K562 (cell line): ENCODE results near the gene USP8. TPM values are rescaled to one million over a fixed set of nuclear protein-coding genes. Genes with fewer than 3 reads are reported as not detected.
"Not testable (repeated sequence)": the region's sequence is repeated elsewhere in the genome, so short reads cannot be mapped to it uniquely, and the experiment has no call there.

ENCODE experiments used
- ATAC-seq: fragments of 200-7000 bp; cut with Tn5 transposase; 3 replicates; pipeline ENCODE4 v1.9.1; 2020; ENCODE audit warnings: moderate library complexity
- BruUV-seq: library from RNA; stranded (reverse); fragments of 400-500 nt; replicated peaks from 2 replicates; lab custom pipeline; 2021; lab: Mats Ljungman, UMichigan
- CTCF ChIA-PET: fragments of 300-600 bp; formaldehyde crosslinking; extraction: SDS; loops from one replicate; lab custom pipeline; 2021; ENCODE audit warnings: low intra/inter-chr PET ratio; lab: Yijun Ruan, JAX
- POLR2A ChIA-PET: fragments of 300-600, 350-650 bp; sonication (Branson Sonifier 250); formaldehyde crosslinking; extraction: SDS; loops from one replicate; lab custom pipeline; 2021; ENCODE audit warnings: antibody characterized with exemption, inconsistent platforms; lab: Yijun Ruan, JAX
- DNase-seq, 4 experiments: peaks; one replicate each; pipeline versions ENCODE4 v3.0.0 to v3.0.0-alpha.2; 2011 to 2018; ENCODE audit warnings: low spot score in 3 of 4, mixed read lengths in 3 of 4; ENCODE audit errors: extremely low read depth in 1 of 4
- FAIRE-seq: peaks from 2 replicates; lab custom pipeline; 2011; peaks lifted over from hg19 to GRCh38; lab: Jason Lieb, UNC
- H2AFZ ChIP-seq: 2 replicates; pipeline ENCODE4 v1.6.0; 2011; ENCODE audit warnings: low read depth, low read length, control low read depth, inconsistent platforms
- H3K27ac ChIP-seq: fragments of 200-600 bp; 3 replicates; pipeline ENCODE4 v1.8.0; 2011; ENCODE audit warnings: low read depth, mild to moderate bottlenecking, control low read depth, inconsistent platforms, low read length, moderate library complexity, mixed read lengths; ENCODE audit errors: extremely low read depth
- H3K27me3 ChIP-seq, 2 experiments: fragments of 300-600 bp in 1 of 2; 2 replicates in 1 of 2; 3 replicates in 1 of 2; pipeline versions ENCODE4 v1.6.0 to v1.8.0; 2011; ENCODE audit warnings: inconsistent platforms in 2 of 2, low read length in 2 of 2, mild to moderate bottlenecking in 1 of 2, mixed read lengths in 1 of 2, moderate library complexity in 1 of 2; ENCODE audit not compliant: control insufficient read depth in 2 of 2, insufficient read depth in 2 of 2
- H3K36me3 ChIP-seq: fragments of 300-600 bp; 3 replicates; pipeline ENCODE4 v1.8.0; 2011; ENCODE audit warnings: mild to moderate bottlenecking, low read length, inconsistent platforms; ENCODE audit not compliant: control insufficient read depth, insufficient read depth
- H3K4me1 ChIP-seq, 2 experiments: fragments of 200-600 bp in 1 of 2; replicated peaks in 1 of 2; 2 replicates in 1 of 2; 3 replicates in 1 of 2; pipeline versions ENCODE4 v1.5.1 to v1.8.0; 2011; ENCODE audit warnings: inconsistent platforms in 2 of 2, low read length in 2 of 2, mild to moderate bottlenecking in 1 of 2, mixed read lengths in 1 of 2, moderate library complexity in 1 of 2; ENCODE audit not compliant: control insufficient read depth in 2 of 2, insufficient read depth in 2 of 2
- H3K4me2 ChIP-seq: 2 replicates; pipeline ENCODE4 v1.6.1; 2011; ENCODE audit warnings: low read length, control low read depth, inconsistent platforms, mixed read lengths; ENCODE audit not compliant: insufficient read depth
- H3K4me3 ChIP-seq: fragments of 200-600 bp; sonication (generic), shearing (Covaris generic); 2 replicates; pipeline ENCODE4 v1.5.1; 2016; ENCODE audit warnings: control low read depth, inconsistent platforms
- H3K79me2 ChIP-seq: fragments of 200-600 bp; 3 replicates; pipeline ENCODE4 v1.8.0; 2011; ENCODE audit warnings: low read length, inconsistent platforms; ENCODE audit not compliant: control insufficient read depth, insufficient read depth
- H3K9ac ChIP-seq, 2 experiments: 2 replicates each; pipeline versions ENCODE4 v1.6.0 to v1.6.1; 2011; ENCODE audit warnings: low read depth in 2 of 2, low read length in 2 of 2, control low read depth in 1 of 2, inconsistent platforms in 1 of 2, mild to moderate bottlenecking in 1 of 2, mixed read lengths in 1 of 2; ENCODE audit not compliant: insufficient read depth in 1 of 2
- H3K9me1 ChIP-seq: one replicate; pipeline ENCODE4 v1.6.0; 2011; ENCODE audit warnings: inconsistent platforms, mild to moderate bottlenecking, low read length, moderate library complexity; ENCODE audit not compliant: control insufficient read depth, insufficient read depth
- H3K9me3 ChIP-seq: replicated peaks from 2 replicates; pipeline ENCODE4 v1.5.1; 2011; ENCODE audit warnings: low read depth, low read length, inconsistent platforms; ENCODE audit not compliant: control insufficient read depth, insufficient read depth
- H4K20me1 ChIP-seq: replicated peaks from 2 replicates; pipeline ENCODE4 v1.6.1; 2011; ENCODE audit warnings: low read length, inconsistent platforms, mixed read lengths; ENCODE audit not compliant: control insufficient read depth, insufficient read depth
- ADNP ChIP-seq: fragments of 200-800 bp; sonication (Bioruptor generic); IDR thresholded peaks from 2 replicates; pipeline ENCODE4 v1.6.1; 2016; ENCODE audit warnings: missing genetic modification characterization, missing compliant biosample characterization
- ARID1B ChIP-seq: fragments of 450-650 bp; IDR thresholded peaks from 2 replicates; pipeline ENCODE4 v1.6.1; 2016; ENCODE audit warnings: antibody characterized with exemption, mild to moderate bottlenecking, inconsistent platforms
- ATF3 ChIP-seq, 2 experiments: fragments of 450-650 bp in 1 of 2; sonication (generic) in 1 of 2; formaldehyde crosslinking in 1 of 2; IDR thresholded peaks in 1 of 2; conservative IDR thresholded peaks in 1 of 2; 2 replicates each; pipeline versions ENCODE4 v1.6.1 to v1.8.1; 2016 to 2023; ENCODE audit warnings: mild to moderate bottlenecking in 2 of 2, moderate library complexity in 2 of 2, inconsistent platforms in 1 of 2, missing genetic modification reagents in 1 of 2
- BCOR ChIP-seq: fragments of 450-650 bp; IDR thresholded peaks from 2 replicates; pipeline ENCODE4 v1.6.1; 2016
- CEBPB ChIP-seq: fragments of 450-650 bp; IDR thresholded peaks from 2 replicates; pipeline ENCODE4 v1.6.1; 2016; ENCODE audit warnings: missing genetic modification characterization, missing compliant biosample characterization
- EGR1 ChIP-seq: fragments of 450-650 bp; conservative IDR thresholded peaks from 2 replicates; pipeline ENCODE4 v1.6.1; 2017; ENCODE audit warnings: mild to moderate bottlenecking
- EP400 ChIP-seq: fragments of 450-650 bp; IDR thresholded peaks from 2 replicates; pipeline ENCODE4 v1.6.1; 2017; ENCODE audit warnings: antibody characterized with exemption, mild to moderate bottlenecking, moderate library complexity
- NBN ChIP-seq: fragments of 450-650 bp; IDR thresholded peaks from 2 replicates; pipeline ENCODE4 v1.6.1; 2016; ENCODE audit warnings: low read depth, mild to moderate bottlenecking
- NKRF ChIP-seq: fragments of 450-650 bp; IDR thresholded peaks from 2 replicates; pipeline ENCODE4 v1.6.1; 2016; ENCODE audit warnings: borderline replicate concordance
- NR2C2 ChIP-seq, 2 experiments: fragments of 200-800 bp in 1 of 2; sonication (Bioruptor generic) in 1 of 2; sonication (generic) in 1 of 2; formaldehyde crosslinking in 1 of 2; IDR thresholded peaks; 2 replicates each; pipeline versions ENCODE4 v1.6.1 to v1.8.0; 2016 to 2022; ENCODE audit warnings: mild to moderate bottlenecking in 1 of 2, missing compliant biosample characterization in 1 of 2, missing genetic modification characterization in 1 of 2, missing genetic modification reagents in 1 of 2
- SMARCA4 ChIP-seq: fragments of 450-650 bp; IDR thresholded peaks from 2 replicates; pipeline ENCODE4 v1.6.1; 2016
- SMARCE1 ChIP-seq: fragments of 450-650 bp; IDR thresholded peaks from 2 replicates; pipeline ENCODE4 v1.7.1; 2016; ENCODE audit warnings: mild to moderate bottlenecking
- TOE1 ChIP-seq, 2 experiments: fragments of 450-650 bp in 1 of 2; sonication (generic) in 1 of 2; formaldehyde crosslinking in 1 of 2; IDR thresholded peaks; 2 replicates each; pipeline versions ENCODE4 v1.7.1 to v1.8.0; 2016 to 2022; ENCODE audit warnings: borderline replicate concordance in 2 of 2, mild to moderate bottlenecking in 2 of 2, antibody characterized with exemption in 1 of 2, inconsistent platforms in 1 of 2, low read depth in 1 of 2, missing genetic modification reagents in 1 of 2, moderate library complexity in 1 of 2
- ZNF639 ChIP-seq, 2 experiments: fragments of 200-800 bp in 1 of 2; sonication (Bioruptor generic) in 1 of 2; sonication (generic) in 1 of 2; formaldehyde crosslinking in 1 of 2; IDR thresholded peaks in 1 of 2; conservative IDR thresholded peaks in 1 of 2; 2 replicates each; pipeline versions ENCODE4 v1.5.0 to v1.6.1; 2016 to 2020; ENCODE audit warnings: missing compliant biosample characterization in 1 of 2, missing genetic modification characterization in 1 of 2, missing genetic modification reagents in 1 of 2
- WGBS: fragments of 100-300 bp; shearing (Covaris generic); methylation state at CpG from one replicate; pipeline ENCODE4 v1.1.6; 2016; ENCODE audit warnings: low coverage, mixed read lengths; ENCODE audit not compliant: insufficient coverage; ENCODE audit errors: missing lambda C conversion rate; 5-methylcytosine and 5-hydroxymethylcytosine counted together
- in situ Hi-C: fragments of 300-500 bp; cut with MboI; formaldehyde crosslinking; loops from 4 replicates; pipeline ENCODE4 v1.15.0; 2018; ENCODE audit warnings: inconsistent platforms, mixed read lengths
- intact Hi-C: fragments of 100-400 bp; cut with micrococcal nuclease; formaldehyde crosslinking; loops from 2 replicates; pipeline ENCODE4 v1.14.2; 2022
- polyA plus RNA-seq, 8 experiments: library from polyadenylated mRNA; depleted of rRNA in 4 of 8; stranded (reverse) in 5 of 8; unstranded in 3 of 8; fragments of >200 nt; fragmentation: Nextera tagmentation in 2 of 8; fragmentation: Illumina TruSeq in 1 of 8; extraction: Ambion mirVana in 2 of 8; extraction: Trizol in 1 of 8; gene quantifications; 2 replicates each; pipeline versions ENCODE4 v1.2.1 to v1.2.3, GENCODE V29; 2011 to 2014; ENCODE audit warnings: inconsistent platforms in 1 of 8, missing spikeins in 1 of 8
- total RNA-seq, 7 experiments: library from RNA; depleted of rRNA in 6 of 7; stranded (reverse); fragments of >200 nt in 6 of 7; fragmentation: Illumina TruSeq in 2 of 7; extraction: Trizol in 2 of 7; gene quantifications; 2 replicates each; pipeline versions ENCODE4 v1.2.1 to v1.2.3, GENCODE V29; 2011 to 2021; ENCODE audit warnings: low replicate concordance in 1 of 7

Gene USP8
- total and polyA plus RNA-seq, 9 of the 15 experiments (the other 6 are each of a cell fraction or from before 2014, with no cell fraction given) = 35.1 to 58.4 (median 46.1) TPM

GRCh38 chr15:50425678-50426246 lies 1.6 kb downstream of the USP8 start:
- WGBS = 15% methylated on average over 17 of the region's 17 CpGs
- H3K9me3 ChIP-seq; H2AFZ ChIP-seq; BruUV-seq; H3K9me1 ChIP-seq; CTCF ChIA-PET; ATAC-seq; H4K20me1 ChIP-seq; H3K27me3 ChIP-seq; in situ Hi-C loops; FAIRE-seq; TF ChIP-seq TOE1 (CRISPR knock-in tag; IDR thresholded peaks at IDR 0.05; ENCODE audit: borderline replicate concordance, low read depth); NR2C2 (CRISPR knock-in tag; IDR thresholded peaks at IDR 0.05); ATF3 (CRISPR knock-in tag; conservative IDR thresholded peaks at IDR 0.05): not testable (repeated sequence)
- H3K4me3 ChIP-seq = peak overlapping the region; percentile 76
- H3K36me3 ChIP-seq = peaks cover 18% of the 10 kb centered on the region; the same call in 2 of the 3 replicates
- H3K79me2 ChIP-seq = peaks cover 66% of the 10 kb centered on the region
- H3K27ac ChIP-seq = peak overlapping the region; percentile 55; the same call in 2 of the 3 replicates
- DNase-seq = peak in 1 of 4 experiments; percentile 35
- peak overlapping the region in 1 of 2 experiments; percentile 96; a peak in 3 of 4 replicates for H3K9ac ChIP-seq
- H3K4me1 ChIP-seq = peaks cover 4 to 10% of the 10 kb centered on the region in 2 experiments; a peak in 4 of 5 replicates
- H3K4me2 ChIP-seq = peak overlapping the region; percentile 98
- intact Hi-C loops = loop anchor here (2.0 to 5.0 kb wide), 2 partner anchors 71 to 243 kb away; partner anchors contain the start of genes GABPB1 and SLC27A2
- POLR2A ChIA-PET = interaction anchor here (0.6 to 0.7 kb wide), 3 partner anchors 10 to 31 kb away, joined by 3 to 4 read pairs (median 3); no protein-coding TSS in a partner anchor
- TF ChIP-seq BCOR (peak; percentile 27; the same call in 1 of the 2 replicates), NBN (0 out of 2 replicates have a peak, but pooled peaks have one; percentile 30), TOE1 (IDR thresholded peaks at IDR 0.05; ENCODE audit: borderline replicate concordance) (0 out of 2 replicates have a peak, but pooled peaks have one; percentile 19), ZNF639 (CRISPR knock-in tag; conservative IDR thresholded peaks at IDR 0.05 in 1 of 2, IDR thresholded peaks at IDR 0.05 in 1 of 2) (0 out of 4 replicates have a peak, but pooled peaks of 1 of the 2 experiments have one; percentile 30), NKRF (0 out of 2 replicates have a peak, but pooled peaks have one; percentile 55), EP400 (peak; percentile 41; the same call in 1 of the 2 replicates), NR2C2 (tag; IDR thresholded peaks at IDR 0.05) (0 out of 2 replicates have a peak, but pooled peaks have one; percentile 26), SMARCE1 (0 out of 2 replicates have a peak, but pooled peaks have one; percentile 29), CEBPB (tag) (peak; percentile 93), EGR1 (peak; percentile 68), ADNP (0 out of 2 replicates have a peak, but pooled peaks have one; percentile 44), ARID1B (peak; percentile 10; the same call in 1 of the 2 replicates), SMARCA4 (0 out of 2 replicates have a peak, but pooled peaks have one; percentile 11), ATF3 (IDR thresholded peaks at IDR 0.05) (peak; percentile 95)
